Esophagus muscularis mucosa (tissue), 4 donors: ENCODE data around the gene ACSF2. TPM values are rescaled to one million over a fixed set of nuclear protein-coding genes. Genes with fewer than 3 reads are reported as not detected.

Experiments
- DNase-seq: peaks from one replicate; pipeline ENCODE4 v3.0.0-alpha.2; 2017; ENCODE audit errors: extremely low spot score
- H3K27ac ChIP-seq, 4 donors: fragments of 200-600 bp; sonication (generic); replicated peaks in 1 of 4; 1 replicate in 3 of 4; 2 replicates in 1 of 4; pipeline ENCODE4 v1.5.1; 2016 to 2019; ENCODE audit warnings: mild to moderate bottlenecking in 1 of 4
- H3K27me3 ChIP-seq, 4 donors: fragments of 200-600 bp; sonication (generic); one replicate each; pipeline versions ENCODE4 v1.5.1 to v1.6.0; 2016 to 2019
- H3K36me3 ChIP-seq, 4 donors: fragments of 200-600 bp; sonication (generic); one replicate each; pipeline ENCODE4 v1.5.1; 2016 to 2019
- H3K4me1 ChIP-seq, 4 donors: fragments of 200-600 bp; sonication (generic); one replicate each; pipeline ENCODE4 v1.5.1; 2016 to 2019
- H3K4me3 ChIP-seq, 4 donors: fragments of 200-600 bp; sonication (generic); 1 replicate in 2 of 4; 2 replicates in 2 of 4; pipeline ENCODE4 v1.5.1; 2016 to 2019; ENCODE audit warnings: mild to moderate bottlenecking in 4 of 4, moderate library complexity in 1 of 4
- H3K9me3 ChIP-seq, 4 donors: fragments of 200-600 bp; sonication (generic); 1 replicate in 3 of 4; 2 replicates in 1 of 4; pipeline ENCODE4 v1.5.1; 2016 to 2019
- EP300 ChIP-seq: sonication (generic); formaldehyde crosslinking; IDR thresholded peaks from one replicate; pipeline ENCODE4 v1.6.1; 2017; ENCODE audit warnings: antibody characterized with exemption
- POLR2A ChIP-seq: fragments of 450-650 bp; IDR thresholded peaks from one replicate; pipeline ENCODE4 v1.6.1; 2017; ENCODE audit warnings: antibody characterized with exemption, moderate library complexity, mild to moderate bottlenecking, low read depth
- POLR2AphosphoS5 ChIP-seq, 2 donors: sonication (generic); formaldehyde crosslinking; IDR thresholded peaks; one replicate each; pipeline ENCODE4 v1.6.1; 2017; ENCODE audit warnings: antibody characterized with exemption in 2 of 2
- WGBS: methylation state at CpG from one replicate; pipeline ENCODE4 v1.1.5; 2018; 5-methylcytosine and 5-hydroxymethylcytosine counted together
- intact Hi-C: fragments of 100-400 bp; cut with DNase I; formaldehyde crosslinking; loops from one replicate; pipeline ENCODE4 v1.15.1; 2023
- total RNA-seq, 4 donors: library from RNA; depleted of rRNA; stranded (reverse); fragments of >200 nt; gene quantifications; one replicate each; pipeline versions ENCODE4 v1.1.0 to v1.2.1, GENCODE V29; 2016
- TF ChIP-seq, protein P1 (sequence below), 3 experiments: fragments of 200-600 bp in 2 of 3; fragments of 450-650 bp in 1 of 3; sonication (generic) in 2 of 3; IDR thresholded peaks; one replicate each; pipeline ENCODE4 v1.5.1; 2017 to 2019; ENCODE audit warnings: antibody characterized with exemption in 3 of 3, mild to moderate bottlenecking in 2 of 3, moderate library complexity in 1 of 3

Gene ACSF2
- total RNA-seq, 4 donors from 2014 or later: 6.0 to 9.6 (median 8.1) TPM

DNA sequence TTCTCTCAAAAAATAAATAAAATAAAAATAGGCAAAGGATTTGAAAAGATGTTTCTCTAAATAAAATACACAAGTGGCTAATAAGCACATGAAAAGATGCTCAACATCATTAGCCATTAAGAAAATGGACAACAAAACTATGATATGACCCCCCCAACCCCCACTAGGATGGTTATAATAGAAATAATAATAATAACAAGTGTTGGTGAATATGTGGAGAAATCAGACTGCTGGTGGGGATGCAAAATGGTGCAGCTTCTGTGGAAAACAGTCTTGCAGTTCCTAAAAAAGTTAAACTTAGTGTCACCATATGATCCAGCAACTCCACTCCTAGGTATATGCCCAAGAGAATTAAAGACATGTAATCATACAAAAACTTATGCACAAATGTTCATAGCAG is 73.3 kb downstream of the ACSF2 start:
- no peak for DNase-seq
- no peaks in the 10 kb centered on the region for H3K9me3 ChIP-seq
- H3K27ac ChIP-seq: no peak overlapping the region
- no peaks in the 10 kb centered on the region for H3K4me1 ChIP-seq
- H3K36me3 ChIP-seq: no peaks in the 10 kb centered on the region
- TF ChIP-seq POLR2AphosphoS5 (IDR thresholded peaks at IDR 0.05) (no peak), EP300 (no peak), POLR2A (no peak)
- TF ChIP-seq, protein P1, sequence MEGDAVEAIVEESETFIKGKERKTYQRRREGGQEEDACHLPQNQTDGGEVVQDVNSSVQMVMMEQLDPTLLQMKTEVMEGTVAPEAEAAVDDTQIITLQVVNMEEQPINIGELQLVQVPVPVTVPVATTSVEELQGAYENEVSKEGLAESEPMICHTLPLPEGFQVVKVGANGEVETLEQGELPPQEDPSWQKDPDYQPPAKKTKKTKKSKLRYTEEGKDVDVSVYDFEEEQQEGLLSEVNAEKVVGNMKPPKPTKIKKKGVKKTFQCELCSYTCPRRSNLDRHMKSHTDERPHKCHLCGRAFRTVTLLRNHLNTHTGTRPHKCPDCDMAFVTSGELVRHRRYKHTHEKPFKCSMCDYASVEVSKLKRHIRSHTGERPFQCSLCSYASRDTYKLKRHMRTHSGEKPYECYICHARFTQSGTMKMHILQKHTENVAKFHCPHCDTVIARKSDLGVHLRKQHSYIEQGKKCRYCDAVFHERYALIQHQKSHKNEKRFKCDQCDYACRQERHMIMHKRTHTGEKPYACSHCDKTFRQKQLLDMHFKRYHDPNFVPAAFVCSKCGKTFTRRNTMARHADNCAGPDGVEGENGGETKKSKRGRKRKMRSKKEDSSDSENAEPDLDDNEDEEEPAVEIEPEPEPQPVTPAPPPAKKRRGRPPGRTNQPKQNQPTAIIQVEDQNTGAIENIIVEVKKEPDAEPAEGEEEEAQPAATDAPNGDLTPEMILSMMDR (IDR thresholded peaks at IDR 0.05): no peak
- intact Hi-C loops: no loop called here
- H3K27me3 ChIP-seq: no peaks in the 10 kb centered on the region
- H3K4me3 ChIP-seq: no peak overlapping the region

GRCh38 chr17:50499721-50500120 is 73.7 kb downstream of the ACSF2 start:
- no peaks in the 10 kb centered on the region for H3K27me3 ChIP-seq
- H3K9me3 ChIP-seq: no peaks in the 10 kb centered on the region
- WGBS: 100% methylated on average over 2 of the region's 2 CpGs
- H3K4me1 ChIP-seq: no peaks in the 10 kb centered on the region
- no peak overlapping the region for H3K4me3 ChIP-seq
- TF ChIP-seq POLR2AphosphoS5 (IDR thresholded peaks at IDR 0.05) (no peak), POLR2A (no peak), EP300 (no peak)
- TF ChIP-seq, protein P1 (IDR thresholded peaks at IDR 0.05): no peak
- no peak for DNase-seq
- intact Hi-C loops: no loop called here
- H3K27ac ChIP-seq: no peak overlapping the region
- no peaks in the 10 kb centered on the region for H3K36me3 ChIP-seq

- WGBS: 50% methylated on average over 5 of the region's 5 CpGs
- Histone ChIP-seq H3K4me3 (no peak overlapping the region), H3K27me3 (no peaks in the 10 kb centered on the region), H3K36me3 (no peaks in the 10 kb centered on the region), H3K27ac (no peak overlapping the region), H3K4me1 (no peaks in the 10 kb centered on the region), H3K9me3 (no peaks in the 10 kb centered on the region)
- DNase-seq: no peak
- TF ChIP-seq POLR2AphosphoS5 (IDR thresholded peaks at IDR 0.05) (no peak), POLR2A (no peak), EP300 (no peak)
- TF ChIP-seq, protein P1 (IDR thresholded peaks at IDR 0.05): peak in 2 of 3 experiments; percentile 22 to 40
- intact Hi-C loops: no loop called here
Observed at GRCh38 chr17:50501054-50501453, 75.0 kb downstream of the ACSF2 start.

DNA sequence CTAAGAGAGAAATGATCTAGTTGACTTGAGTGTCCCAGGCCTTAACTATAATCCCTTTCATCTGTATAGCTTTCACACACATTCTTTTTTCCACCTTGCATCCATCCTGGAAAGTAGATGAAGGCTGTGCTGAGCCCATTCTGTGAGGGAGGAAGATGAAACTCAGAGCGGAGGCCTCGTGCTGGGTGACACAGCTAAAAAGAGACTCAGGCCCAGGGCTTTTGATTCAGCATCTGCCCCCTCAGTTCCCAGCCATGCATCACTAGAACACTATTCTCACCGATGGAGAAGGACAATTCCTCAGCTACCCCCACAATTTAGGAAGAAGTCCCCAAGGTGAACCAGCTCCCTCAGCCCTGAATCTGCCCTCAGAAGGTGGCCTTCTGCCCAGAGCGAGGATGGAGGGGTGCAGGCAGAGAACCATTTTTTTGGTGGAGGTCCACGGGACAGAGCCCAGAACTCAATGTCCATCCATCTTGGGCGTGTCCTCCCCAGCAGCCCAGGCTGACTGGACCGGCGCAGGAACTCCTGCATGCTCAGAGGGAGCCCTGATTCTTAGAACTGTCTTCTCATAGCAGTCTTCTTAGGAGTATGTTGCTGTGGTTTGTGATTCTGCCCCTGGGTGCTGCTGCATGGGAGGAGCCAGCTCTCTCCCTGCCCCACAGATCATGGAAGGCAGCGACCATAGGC is 76.4 kb downstream of the ACSF2 start:
- 89% methylated on average over 8 of the region's 9 CpGs for WGBS
- intact Hi-C loops: no loop called here
- Histone ChIP-seq H3K27ac (no peak overlapping the region), H3K4me1 (peaks cover 0 to under 1% (median under 1%) of the 10 kb centered on the region in 4 donors), H3K36me3 (no peaks in the 10 kb centered on the region), H3K9me3 (no peaks in the 10 kb centered on the region), H3K4me3 (no peak overlapping the region), H3K27me3 (no peaks in the 10 kb centered on the region)
- no peak for DNase-seq
- TF ChIP-seq EP300: no peak
- TF ChIP-seq, protein P1 (IDR thresholded peaks at IDR 0.05): no peak
- TF ChIP-seq POLR2A: no peak
- TF ChIP-seq POLR2AphosphoS5 (IDR thresholded peaks at IDR 0.05): no peak
